ENCODE results near the gene LILRB2.

DNA sequence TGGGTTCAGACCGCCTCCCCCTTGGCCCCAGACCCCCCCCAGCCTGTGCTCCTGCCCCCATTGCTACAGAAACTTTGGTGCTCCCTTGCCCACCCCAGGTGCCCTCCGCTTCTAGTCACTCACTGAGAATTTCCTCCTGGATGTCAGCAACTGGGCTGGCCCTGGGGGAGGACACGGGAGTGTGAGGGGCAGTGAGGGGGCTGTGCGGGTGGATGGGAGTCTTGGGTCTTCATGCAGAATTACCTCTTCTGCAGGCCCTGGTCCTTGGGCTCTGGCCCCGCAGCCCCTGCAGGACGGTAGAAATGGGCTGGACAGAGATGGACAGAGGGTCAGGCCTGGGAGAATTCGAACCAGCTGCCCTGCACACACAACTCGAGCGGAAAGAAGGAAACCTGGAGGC is 28.7 kb downstream of the LILRB2 start:
- TF ChIP-seq CTCF (IDR thresholded peaks at IDR 0.05) = no peak
- no peak for TF ChIP-seq POLR2A (IDR thresholded peaks at IDR 0.05)
